Right lobe of liver (tissue), 4 donors: ENCODE data around the gene DEF6.

Source experiments
- POLR2A ChIP-seq: fragments of 450-650 bp; IDR thresholded peaks from one replicate; pipeline ENCODE4 v1.6.1; 2017; ENCODE audit warnings: antibody characterized with exemption, mild to moderate bottlenecking
- TF ChIP-seq, protein P1 (sequence below), 4 donors: fragments of 200-600 bp in 3 of 4; fragments of 450-650 bp in 1 of 4; IDR thresholded peaks; one replicate each; pipeline versions ENCODE4 v1.5.1 to v1.8.0; 2016 to 2022; ENCODE audit warnings: antibody characterized with exemption in 4 of 4, mild to moderate bottlenecking in 2 of 4
- donor health status: DM: no; HTN: no; CAD: no.
- donor health status: DM: no; HTN: no; CAD: no.
- donor health status: DM: no; HTN: yes; CAD: no.

GRCh38 chr6:35258858-35259193 is 38.8 kb upstream of the DEF6 start:
- TF ChIP-seq, protein P1, sequence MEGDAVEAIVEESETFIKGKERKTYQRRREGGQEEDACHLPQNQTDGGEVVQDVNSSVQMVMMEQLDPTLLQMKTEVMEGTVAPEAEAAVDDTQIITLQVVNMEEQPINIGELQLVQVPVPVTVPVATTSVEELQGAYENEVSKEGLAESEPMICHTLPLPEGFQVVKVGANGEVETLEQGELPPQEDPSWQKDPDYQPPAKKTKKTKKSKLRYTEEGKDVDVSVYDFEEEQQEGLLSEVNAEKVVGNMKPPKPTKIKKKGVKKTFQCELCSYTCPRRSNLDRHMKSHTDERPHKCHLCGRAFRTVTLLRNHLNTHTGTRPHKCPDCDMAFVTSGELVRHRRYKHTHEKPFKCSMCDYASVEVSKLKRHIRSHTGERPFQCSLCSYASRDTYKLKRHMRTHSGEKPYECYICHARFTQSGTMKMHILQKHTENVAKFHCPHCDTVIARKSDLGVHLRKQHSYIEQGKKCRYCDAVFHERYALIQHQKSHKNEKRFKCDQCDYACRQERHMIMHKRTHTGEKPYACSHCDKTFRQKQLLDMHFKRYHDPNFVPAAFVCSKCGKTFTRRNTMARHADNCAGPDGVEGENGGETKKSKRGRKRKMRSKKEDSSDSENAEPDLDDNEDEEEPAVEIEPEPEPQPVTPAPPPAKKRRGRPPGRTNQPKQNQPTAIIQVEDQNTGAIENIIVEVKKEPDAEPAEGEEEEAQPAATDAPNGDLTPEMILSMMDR (IDR thresholded peaks at IDR 0.05), result no peak
- no peak for TF ChIP-seq POLR2A
